ENCODE measurements around the gene WDR44.
"Not testable (repeated sequence)": the region's sequence is repeated elsewhere in the genome, so short reads cannot be mapped to it uniquely, and the experiment has no call there.

The WDR44 gene, protein sequence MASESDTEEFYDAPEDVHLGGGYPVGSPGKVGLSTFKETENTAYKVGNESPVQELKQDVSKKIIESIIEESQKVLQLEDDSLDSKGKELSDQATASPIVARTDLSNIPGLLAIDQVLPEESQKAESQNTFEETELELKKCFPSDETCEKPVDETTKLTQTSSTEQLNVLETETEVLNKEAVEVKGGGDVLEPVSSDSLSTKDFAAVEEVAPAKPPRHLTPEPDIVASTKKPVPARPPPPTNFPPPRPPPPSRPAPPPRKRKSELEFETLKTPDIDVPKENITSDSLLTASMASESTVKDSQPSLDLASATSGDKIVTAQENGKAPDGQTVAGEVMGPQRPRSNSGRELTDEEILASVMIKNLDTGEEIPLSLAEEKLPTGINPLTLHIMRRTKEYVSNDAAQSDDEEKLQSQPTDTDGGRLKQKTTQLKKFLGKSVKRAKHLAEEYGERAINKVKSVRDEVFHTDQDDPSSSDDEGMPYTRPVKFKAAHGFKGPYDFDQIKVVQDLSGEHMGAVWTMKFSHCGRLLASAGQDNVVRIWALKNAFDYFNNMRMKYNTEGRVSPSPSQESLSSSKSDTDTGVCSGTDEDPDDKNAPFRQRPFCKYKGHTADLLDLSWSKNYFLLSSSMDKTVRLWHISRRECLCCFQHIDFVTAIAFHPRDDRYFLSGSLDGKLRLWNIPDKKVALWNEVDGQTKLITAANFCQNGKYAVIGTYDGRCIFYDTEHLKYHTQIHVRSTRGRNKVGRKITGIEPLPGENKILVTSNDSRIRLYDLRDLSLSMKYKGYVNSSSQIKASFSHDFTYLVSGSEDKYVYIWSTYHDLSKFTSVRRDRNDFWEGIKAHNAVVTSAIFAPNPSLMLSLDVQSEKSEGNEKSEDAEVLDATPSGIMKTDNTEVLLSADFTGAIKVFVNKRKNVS

DNA sequence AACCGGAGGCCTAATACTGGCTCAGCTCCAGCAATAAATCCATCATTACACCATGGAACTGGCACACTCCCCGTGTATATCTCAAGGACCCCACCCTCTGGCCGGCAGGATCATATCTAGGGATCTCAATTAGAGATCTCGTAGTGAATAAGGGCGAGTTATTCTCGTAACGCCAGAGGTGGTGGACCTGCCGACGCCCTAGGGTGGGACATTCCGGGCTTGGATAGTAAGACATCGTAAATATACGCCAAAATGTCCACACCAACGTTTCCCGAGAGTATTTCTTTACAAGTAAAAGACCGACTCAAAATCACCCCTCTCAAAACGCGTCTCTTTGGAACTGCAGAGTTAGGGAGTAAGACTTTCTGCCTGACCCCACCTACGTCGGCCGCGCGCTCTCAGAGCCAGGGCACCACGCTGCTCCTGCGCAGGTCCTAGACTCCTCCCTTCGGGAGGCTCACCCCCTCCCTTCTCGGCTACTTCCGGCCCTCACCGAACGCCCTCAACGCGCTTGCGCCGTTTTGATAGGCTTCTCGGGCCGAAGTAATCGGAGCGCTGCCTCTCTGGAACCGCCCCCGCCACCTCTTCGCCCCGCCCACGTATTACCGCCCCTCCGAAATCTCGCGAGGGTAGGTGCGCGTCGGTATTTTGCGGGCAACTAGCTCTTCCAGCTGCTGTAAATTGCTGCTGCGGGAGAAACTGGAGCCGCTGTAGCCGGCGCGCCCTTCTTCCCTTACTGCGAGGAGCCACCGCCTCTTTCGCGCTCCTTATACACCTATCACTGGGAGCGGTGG is at the start of gene WDR44:
Gene WDR44, plus strand, starts transcription at position 643 of the 794 bp plus-strand sequence. CDS start 398 bp downstream, outside the sequence.
- DNase-seq (ENCODE audit: insufficient read length, low spot score) (peak; percentile 24), FAIRE-seq (peak; percentile 89)

GRCh38 chrX:118305827-118306226 is 40.1 kb upstream of the WDR44 start:
- FAIRE-seq = not testable (repeated sequence)

DNA sequence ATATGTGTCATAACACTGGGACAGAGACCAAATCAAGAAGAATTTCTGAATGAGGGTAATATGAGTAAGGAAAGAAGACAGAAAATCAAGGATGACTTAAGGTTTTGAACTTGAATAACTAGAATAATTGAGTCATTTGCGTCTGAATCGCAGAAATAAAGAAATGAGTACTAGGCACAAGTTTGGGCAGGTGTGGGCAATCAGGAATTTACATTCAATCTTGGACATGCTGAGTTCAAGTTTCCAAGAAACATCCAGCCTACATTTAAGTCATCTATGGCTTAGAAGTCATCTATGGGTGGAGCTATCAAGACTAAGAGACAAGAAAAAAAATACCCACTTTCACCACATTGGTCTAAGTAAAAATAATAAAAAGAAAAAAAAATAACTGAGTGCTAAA is 30.4 kb upstream of the WDR44 start:
- DNase-seq (ENCODE audit: insufficient read length, low spot score) (no peak), FAIRE-seq (no peak)

More at GRCh38 chrX:118305827-118306226, 40.1 kb upstream of the WDR44 start:
- not testable (repeated sequence) for DNase-seq (ENCODE audit: insufficient read length, low spot score)

GRCh38 chrX:118324588-118324987 is 21.3 kb upstream of the WDR44 start:
- no peak for FAIRE-seq
- DNase-seq (ENCODE audit: insufficient read length, low spot score) = no peak

- FAIRE-seq (no peak), DNase-seq (ENCODE audit: insufficient read length, low spot score) (no peak)
Measured at GRCh38 chrX:118325453-118325852, 20.5 kb upstream of the WDR44 start.

- DNase-seq (ENCODE audit: insufficient read length, low spot score) = no peak
- FAIRE-seq = no peak
Measured at GRCh38 chrX:118329175-118329574, 16.7 kb upstream of the WDR44 start.

- DNase-seq (ENCODE audit: insufficient read length, low spot score) (no peak), FAIRE-seq (no peak)
Measured at GRCh38 chrX:118337687-118338086, 8.2 kb upstream of the WDR44 start.

DNA sequence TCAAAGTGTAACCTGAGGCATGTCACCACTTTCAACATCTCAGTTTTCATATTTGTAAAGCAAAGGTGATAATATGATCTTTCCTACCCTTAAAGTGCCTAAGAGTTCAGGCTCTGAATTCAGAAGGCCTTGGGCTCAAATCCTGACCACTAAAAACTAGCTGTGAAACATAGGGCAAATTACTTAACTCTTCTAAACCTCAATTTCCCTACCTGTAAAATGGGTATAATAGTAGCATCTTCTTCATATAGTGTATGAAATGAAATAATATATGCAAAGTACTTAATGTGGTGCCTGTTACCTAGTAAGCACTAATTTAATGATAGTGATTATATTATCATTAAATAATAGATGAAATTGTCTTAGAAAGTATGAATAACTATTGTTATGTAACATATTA is 7.0 kb upstream of the WDR44 start:
- no peak for DNase-seq (ENCODE audit: insufficient read length, low spot score)
- no peak for FAIRE-seq

DNA sequence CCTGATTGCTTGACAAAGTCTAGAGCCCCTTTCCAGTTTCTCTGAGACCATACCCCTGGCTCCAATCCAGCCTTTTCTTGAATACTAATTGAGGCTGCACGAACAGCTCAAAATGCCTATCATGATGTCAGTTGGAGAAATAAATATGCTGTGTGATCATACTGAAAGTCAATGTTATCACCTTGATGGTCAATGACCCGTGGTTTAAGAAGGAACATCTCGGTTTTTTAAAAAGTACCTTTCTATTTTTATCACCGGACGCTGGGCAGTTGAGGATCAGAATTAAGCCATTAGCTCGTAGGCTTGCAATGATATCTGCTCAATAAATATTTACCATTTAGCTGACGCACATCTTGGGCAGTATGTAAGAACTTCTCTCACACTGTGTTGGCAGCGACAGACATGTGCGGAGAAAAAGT is 852 bp upstream of the WDR44 start:
- no peak for DNase-seq (ENCODE audit: insufficient read length, low spot score)
- FAIRE-seq = no peak

- FAIRE-seq (peak; percentile 80), DNase-seq (ENCODE audit: insufficient read length, low spot score) (no peak)
Measured at GRCh38 chrX:118346258-118347094, 570 bp downstream of the WDR44 start.

DNA sequence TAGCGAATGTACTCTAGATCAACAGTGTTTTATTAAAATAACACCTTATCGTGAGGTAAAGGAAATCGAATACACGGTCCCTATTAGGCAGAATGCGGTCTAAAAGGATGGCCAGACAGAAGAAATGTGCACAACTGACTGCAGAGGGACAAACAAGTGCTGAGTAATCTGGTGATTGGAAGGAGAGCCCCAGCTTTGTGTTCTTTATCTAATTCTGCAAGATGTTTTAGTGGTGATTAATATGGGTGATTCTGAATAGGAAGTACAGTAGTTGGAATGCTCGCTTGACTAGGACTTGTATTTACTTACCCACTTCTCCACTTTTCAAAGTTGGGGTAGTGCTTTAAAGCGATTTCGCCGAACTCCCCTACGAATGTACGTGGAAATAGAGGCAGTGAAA is 1.2 kb downstream of the WDR44 start:
- DNase-seq (ENCODE audit: insufficient read length, low spot score) = no peak
- FAIRE-seq = peak; percentile 90

DNA sequence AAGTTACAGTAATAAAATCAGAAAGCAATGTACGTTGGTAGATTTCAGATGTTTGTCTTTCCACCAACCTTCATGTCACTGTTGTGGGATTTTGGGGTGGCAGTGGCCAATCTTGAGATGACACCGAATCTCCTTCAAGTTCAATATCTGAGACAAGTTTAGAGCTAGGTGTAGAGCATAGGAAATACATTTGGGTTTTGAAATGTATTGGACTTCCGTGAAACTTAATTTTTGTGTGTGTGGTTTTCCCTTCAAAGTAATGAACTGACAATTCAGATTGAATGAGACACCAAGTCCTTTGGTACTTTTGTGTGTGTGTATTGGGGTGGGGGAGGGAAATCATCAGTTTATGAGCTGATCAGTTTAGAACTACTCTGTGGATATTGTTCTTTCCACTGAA is 1.8 kb downstream of the WDR44 start:
- DNase-seq (ENCODE audit: insufficient read length, low spot score) (no peak), FAIRE-seq (peak; percentile 40)

GRCh38 chrX:118348186-118348810 is 2.4 kb downstream of the WDR44 start:
- no peak for DNase-seq (ENCODE audit: insufficient read length, low spot score)
- FAIRE-seq = peak; percentile 71

DNA sequence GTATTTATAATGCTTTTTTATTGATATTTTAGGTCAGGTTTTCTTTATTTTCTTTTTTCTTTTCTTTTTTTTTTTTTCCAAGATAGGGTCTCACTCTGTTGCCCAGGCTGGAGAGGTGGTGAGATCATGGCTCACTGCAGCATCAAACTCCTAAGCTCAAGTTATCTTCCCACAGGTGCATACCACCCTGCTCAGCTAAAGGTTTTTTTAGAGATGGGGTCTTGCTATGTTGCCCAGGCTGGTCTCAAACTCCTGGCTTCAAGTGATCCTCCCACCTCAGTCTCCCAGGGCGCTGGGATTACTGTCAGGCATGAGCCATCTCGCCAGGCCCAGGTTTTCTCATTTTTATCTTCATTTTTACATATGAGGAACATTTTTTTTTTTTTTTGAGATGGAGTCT is 3.3 kb downstream of the WDR44 start:
- FAIRE-seq = no peak
- no peak for DNase-seq (ENCODE audit: insufficient read length, low spot score)

- DNase-seq (ENCODE audit: insufficient read length, low spot score) = no peak
- no peak for FAIRE-seq
Measured at GRCh38 chrX:118350221-118350620, 4.3 kb downstream of the WDR44 start.

DNA sequence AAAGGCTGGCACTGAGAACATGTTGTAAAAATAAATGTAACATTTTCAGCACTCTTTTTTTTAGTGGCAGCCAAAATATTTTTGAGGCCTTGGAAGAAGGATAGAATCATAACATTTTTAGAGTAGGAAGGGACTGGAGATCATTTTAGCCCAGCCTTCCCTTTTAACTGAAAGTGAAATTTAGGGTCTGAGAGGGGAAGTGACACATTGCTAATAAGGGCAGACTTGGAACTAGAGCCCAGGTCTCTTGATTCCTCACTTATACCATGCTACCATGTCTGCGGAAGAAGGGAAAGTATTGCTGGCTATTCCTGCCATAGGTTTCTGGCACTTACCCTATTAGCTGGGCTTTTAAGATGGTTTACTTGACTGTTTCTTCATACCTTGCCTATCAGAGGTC is 4.8 kb downstream of the WDR44 start:
- FAIRE-seq (peak; percentile 78), DNase-seq (ENCODE audit: insufficient read length, low spot score) (no peak)

GRCh38 chrX:118352566-118352965 is 6.7 kb downstream of the WDR44 start:
- DNase-seq (ENCODE audit: insufficient read length, low spot score) (no peak), FAIRE-seq (peak; percentile 48)

DNA sequence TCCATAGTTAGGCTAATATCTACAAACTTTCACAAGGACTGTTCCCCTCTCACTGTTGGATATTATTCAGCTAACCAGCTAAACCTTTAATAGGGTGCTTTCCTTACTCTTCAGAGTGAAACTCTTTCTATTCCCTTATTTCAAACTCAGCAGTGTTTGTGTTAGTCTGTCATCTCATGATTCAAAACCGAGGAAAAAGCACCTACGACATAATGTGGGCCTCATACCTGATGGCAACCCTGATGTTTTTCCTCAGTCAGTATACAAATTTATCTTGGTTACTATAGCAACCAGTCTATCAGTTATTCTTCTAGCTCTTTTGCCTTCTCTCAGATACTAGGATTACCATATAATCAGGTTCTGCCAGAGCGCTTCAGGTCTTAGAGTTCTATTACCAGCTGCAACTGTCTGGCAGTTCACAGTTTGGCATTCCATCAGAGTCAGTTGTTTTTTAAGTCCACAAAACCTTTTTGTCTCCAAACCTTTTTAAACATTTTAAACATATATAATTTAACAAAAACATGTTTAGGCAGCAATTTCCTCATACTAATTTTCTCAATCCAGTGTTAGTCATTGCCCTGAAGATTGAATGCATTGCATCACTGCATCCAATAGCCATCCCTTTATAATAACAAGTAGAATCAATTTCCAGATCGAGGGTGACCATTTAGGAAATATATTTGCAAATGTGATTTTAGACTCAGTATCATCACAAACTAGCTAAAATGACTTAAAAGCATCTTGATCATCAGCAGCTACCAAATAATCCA is 7.4 kb downstream of the WDR44 start:
- DNase-seq (ENCODE audit: insufficient read length, low spot score) = no peak
- FAIRE-seq = peak; percentile 77
